PFSK-1 (cell line): ENCODE measurements around the gene SART3.

Experiments used
- POLR2AphosphoS5 ChIP-seq: IDR thresholded peaks from 2 replicates; pipeline ENCODE4 v1.6.1; 2012; ENCODE audit warnings: low read depth, mild to moderate bottlenecking, control low read depth, low read length, moderate library complexity
- TAF1 ChIP-seq: IDR thresholded peaks from 2 replicates; pipeline ENCODE4 v1.6.1; 2012; ENCODE audit warnings: low read length, control low read depth, borderline replicate concordance; ENCODE audit not compliant: insufficient read depth
- TF ChIP-seq, protein P1 (sequence below), 2 experiments: IDR thresholded peaks; 2 replicates each; pipeline versions ENCODE4 v1.6.1 to v1.8.0; 2011 to 2012; ENCODE audit warnings: low read depth in 2 of 2, low read length in 2 of 2, control low read depth in 1 of 2, inconsistent platforms in 1 of 2, mild to moderate bottlenecking in 1 of 2, moderate library complexity in 1 of 2; ENCODE audit not compliant: insufficient read depth in 1 of 2

DNA sequence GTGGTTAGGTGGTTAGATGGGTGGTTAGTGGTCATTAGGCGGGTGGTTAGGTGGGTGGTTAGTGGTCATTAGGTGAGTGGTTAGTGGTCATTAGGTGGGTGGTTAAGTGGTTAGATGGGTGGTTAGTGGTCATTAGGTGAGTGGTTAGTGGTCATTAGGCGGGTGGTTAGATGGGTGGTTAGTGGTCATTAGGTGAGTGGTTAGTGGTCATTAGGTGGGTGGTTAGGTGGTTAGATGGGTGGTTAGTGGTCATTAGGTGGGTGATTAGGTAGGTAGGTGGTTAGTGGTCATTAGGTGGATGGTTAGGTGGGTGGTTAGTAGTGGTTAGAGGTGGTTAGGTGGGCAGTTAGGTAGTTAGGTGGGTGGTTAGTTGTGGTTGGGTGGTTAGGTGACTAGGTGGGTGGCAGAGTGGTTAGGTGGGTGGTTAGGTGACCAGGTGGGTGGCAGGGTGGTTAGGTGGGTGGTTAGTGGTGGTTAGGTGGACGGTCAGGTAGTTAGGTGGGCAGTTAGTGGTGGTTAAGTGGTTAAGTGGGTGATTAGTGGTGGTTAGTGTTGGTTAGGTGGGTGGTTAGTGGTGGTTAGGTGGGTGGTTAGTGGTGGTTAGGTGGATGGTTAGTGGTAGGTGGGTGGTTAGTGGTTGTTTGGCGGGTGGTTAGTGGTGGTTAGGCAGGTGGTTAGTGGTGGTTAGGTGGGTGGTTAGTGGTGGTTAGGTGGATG, 44.9 kb upstream of the SART3 start:
- TF ChIP-seq TAF1 (no peak), POLR2AphosphoS5 (no peak)
- TF ChIP-seq, protein P1, sequence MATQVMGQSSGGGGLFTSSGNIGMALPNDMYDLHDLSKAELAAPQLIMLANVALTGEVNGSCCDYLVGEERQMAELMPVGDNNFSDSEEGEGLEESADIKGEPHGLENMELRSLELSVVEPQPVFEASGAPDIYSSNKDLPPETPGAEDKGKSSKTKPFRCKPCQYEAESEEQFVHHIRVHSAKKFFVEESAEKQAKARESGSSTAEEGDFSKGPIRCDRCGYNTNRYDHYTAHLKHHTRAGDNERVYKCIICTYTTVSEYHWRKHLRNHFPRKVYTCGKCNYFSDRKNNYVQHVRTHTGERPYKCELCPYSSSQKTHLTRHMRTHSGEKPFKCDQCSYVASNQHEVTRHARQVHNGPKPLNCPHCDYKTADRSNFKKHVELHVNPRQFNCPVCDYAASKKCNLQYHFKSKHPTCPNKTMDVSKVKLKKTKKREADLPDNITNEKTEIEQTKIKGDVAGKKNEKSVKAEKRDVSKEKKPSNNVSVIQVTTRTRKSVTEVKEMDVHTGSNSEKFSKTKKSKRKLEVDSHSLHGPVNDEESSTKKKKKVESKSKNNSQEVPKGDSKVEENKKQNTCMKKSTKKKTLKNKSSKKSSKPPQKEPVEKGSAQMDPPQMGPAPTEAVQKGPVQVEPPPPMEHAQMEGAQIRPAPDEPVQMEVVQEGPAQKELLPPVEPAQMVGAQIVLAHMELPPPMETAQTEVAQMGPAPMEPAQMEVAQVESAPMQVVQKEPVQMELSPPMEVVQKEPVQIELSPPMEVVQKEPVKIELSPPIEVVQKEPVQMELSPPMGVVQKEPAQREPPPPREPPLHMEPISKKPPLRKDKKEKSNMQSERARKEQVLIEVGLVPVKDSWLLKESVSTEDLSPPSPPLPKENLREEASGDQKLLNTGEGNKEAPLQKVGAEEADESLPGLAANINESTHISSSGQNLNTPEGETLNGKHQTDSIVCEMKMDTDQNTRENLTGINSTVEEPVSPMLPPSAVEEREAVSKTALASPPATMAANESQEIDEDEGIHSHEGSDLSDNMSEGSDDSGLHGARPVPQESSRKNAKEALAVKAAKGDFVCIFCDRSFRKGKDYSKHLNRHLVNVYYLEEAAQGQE (IDR thresholded peaks at IDR 0.05; ENCODE audit: insufficient read depth in 1 of 2, low read depth in 2 of 2, low read length in 2 of 2): no peak
